GM12874 (cell line): ENCODE results near the gene TMEM144.

Experiments
- TF ChIP-seq, protein P1 (sequence below): IDR thresholded peaks from 2 replicates; pipeline ENCODE4 v1.5.1; 2011; ENCODE audit warnings: low read depth, mild to moderate bottlenecking, control low read depth, low read length, moderate library complexity; ENCODE audit not compliant: insufficient read depth

Gene TMEM144

DNA sequence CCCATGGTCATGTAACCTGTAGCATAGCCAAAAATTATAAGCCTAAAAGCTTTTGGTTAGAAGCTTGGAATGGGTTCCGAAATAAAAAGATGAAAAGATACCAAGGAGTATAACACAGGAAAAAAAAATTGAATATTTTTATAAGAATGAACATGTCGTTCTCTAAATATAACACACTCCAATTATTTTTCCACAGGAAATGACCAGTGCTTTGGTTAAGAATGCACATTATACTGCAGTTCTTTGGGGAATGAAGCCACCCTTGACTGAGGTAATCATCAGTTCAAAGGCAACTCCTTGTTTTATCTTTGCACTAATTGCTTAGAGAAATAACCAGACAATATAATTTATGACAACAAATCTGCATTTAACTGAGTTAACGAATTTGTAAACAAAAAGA, 30.8 kb upstream of the TMEM144 start:
- TF ChIP-seq, protein P1, sequence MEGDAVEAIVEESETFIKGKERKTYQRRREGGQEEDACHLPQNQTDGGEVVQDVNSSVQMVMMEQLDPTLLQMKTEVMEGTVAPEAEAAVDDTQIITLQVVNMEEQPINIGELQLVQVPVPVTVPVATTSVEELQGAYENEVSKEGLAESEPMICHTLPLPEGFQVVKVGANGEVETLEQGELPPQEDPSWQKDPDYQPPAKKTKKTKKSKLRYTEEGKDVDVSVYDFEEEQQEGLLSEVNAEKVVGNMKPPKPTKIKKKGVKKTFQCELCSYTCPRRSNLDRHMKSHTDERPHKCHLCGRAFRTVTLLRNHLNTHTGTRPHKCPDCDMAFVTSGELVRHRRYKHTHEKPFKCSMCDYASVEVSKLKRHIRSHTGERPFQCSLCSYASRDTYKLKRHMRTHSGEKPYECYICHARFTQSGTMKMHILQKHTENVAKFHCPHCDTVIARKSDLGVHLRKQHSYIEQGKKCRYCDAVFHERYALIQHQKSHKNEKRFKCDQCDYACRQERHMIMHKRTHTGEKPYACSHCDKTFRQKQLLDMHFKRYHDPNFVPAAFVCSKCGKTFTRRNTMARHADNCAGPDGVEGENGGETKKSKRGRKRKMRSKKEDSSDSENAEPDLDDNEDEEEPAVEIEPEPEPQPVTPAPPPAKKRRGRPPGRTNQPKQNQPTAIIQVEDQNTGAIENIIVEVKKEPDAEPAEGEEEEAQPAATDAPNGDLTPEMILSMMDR, result no peak

DNA sequence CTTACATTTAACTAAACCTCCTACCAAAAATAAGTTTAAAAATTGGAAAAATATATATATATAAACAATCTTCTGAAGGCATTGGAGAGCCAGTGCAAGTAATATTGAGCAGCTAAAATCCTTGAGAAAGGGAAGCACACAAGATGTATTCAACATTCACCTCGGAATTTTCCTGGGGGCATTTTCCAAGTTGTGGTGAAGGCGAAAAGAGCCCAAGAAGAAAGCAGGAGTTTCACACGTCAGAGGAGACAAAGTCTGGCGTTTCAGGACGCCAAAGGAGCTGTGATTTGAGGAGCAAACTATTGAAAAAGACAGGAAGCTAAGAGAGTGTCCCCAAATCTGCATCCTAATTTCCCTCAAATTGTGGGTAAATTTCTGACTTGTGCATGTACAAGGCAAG, 28.4 kb upstream of the TMEM144 start:
- TF ChIP-seq, protein P1, result no peak

DNA sequence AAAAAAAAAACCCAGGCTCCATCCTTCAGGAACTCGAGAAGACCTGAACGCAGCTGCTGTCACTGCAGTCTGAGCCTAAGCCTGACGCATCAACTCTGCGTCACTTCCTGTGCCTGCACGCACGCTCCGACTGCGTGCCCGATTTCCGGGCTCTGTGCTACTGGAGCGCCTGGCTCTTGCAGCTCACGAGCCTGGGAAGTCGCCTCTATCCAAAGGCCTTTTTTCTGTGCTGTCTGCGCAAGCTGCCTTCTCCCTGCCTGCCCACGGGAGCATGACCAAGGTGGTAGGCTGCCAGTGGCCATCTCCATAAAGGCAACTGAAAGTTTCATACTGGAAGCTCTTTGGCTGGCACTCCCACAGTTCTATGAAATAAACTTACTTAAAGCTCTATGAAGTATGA, 27.6 kb upstream of the TMEM144 start:
- TF ChIP-seq, protein P1, result no peak

DNA sequence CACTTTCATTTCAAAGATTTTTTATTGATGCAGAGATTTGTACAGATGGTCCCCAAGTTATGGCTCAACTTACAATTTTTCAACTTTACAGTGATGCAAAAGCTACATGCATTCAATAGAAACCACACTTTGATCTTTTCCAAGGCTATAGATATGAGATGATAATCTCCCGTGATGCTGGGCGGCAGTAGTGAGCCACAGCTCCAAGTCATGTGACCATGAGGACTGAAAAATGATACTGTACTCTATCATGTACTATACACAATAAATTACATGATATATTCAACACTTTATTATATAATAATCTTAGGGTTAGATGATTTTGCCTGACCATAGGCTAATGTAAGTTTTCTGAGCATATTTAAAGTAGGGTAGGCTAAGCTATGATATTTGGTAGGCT, 23.5 kb upstream of the TMEM144 start:
- TF ChIP-seq, protein P1, result no peak

DNA sequence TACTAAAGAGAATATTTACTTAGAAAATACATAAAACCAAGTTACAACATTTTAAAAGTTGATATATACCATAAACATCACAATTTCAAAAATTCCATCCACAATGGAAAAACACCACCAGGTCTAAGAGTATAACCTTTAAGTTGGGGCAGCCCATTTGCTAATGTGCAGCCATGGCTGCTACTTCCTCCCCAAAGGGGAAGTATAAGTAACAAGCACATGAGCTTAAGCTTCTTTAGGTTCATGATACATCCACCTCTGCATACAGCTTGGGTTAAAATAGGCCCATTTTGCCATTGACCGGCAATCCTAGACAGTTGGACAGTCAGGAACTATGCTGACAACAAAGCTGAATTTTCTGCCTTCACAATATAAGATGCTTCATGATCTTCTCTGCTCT, 20.9 kb upstream of the TMEM144 start:
- TF ChIP-seq, protein P1, result no peak

DNA sequence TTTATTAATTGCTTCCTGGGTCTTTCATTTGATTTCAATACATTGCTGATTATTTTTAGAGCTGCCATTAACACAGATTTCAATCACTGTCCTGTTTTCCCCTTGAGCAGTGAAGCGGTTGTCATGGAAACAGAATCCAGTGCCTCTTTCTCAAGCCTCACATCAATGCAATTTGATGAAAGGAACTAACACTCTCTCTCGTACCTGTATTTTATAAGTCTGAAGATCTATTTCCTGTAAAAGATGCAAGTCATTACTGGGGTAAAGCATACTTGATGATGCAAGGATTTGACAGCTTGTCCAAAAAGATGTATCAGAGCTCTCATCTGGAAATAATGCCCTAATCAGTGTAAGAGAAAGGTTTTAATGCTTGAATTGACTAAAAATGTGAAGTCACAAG, 19.6 kb upstream of the TMEM144 start:
- TF ChIP-seq, protein P1, result no peak

DNA sequence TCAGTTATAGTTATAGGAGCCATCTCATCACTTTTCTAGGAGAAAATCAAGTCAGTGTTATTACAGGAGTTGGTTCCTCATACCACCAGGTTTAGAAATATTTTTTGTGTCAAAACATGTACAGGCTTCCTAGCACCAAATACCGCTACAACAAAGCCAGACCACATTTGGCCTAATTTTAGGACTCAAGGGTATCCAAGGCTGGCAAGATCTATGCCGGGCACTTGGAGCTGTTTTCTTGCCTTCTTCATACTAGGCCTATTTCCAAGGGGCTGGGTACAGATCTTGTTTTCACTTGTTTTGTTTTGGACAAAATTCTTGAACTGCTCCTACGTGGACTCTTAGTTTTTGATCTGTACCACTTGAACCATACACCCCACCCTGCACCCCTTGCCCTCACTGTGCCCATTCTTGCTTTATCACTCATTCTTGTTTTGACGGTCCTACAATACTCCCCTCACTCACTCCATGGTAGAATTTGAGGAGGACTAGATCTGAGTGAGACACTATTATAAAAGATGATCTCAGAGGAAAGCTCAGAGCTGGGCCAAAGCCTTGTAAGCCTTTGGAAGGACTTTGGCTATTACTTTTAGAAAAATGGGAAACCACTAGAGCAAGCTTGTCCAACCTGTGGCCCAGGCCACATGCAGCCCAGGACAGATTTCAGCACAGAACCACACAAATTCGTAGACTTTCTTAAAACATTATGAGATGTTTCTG, 17.7 kb upstream of the TMEM144 start:
- TF ChIP-seq, protein P1, result no peak
